ENCODE results near the gene AHCYL2.

DNA sequence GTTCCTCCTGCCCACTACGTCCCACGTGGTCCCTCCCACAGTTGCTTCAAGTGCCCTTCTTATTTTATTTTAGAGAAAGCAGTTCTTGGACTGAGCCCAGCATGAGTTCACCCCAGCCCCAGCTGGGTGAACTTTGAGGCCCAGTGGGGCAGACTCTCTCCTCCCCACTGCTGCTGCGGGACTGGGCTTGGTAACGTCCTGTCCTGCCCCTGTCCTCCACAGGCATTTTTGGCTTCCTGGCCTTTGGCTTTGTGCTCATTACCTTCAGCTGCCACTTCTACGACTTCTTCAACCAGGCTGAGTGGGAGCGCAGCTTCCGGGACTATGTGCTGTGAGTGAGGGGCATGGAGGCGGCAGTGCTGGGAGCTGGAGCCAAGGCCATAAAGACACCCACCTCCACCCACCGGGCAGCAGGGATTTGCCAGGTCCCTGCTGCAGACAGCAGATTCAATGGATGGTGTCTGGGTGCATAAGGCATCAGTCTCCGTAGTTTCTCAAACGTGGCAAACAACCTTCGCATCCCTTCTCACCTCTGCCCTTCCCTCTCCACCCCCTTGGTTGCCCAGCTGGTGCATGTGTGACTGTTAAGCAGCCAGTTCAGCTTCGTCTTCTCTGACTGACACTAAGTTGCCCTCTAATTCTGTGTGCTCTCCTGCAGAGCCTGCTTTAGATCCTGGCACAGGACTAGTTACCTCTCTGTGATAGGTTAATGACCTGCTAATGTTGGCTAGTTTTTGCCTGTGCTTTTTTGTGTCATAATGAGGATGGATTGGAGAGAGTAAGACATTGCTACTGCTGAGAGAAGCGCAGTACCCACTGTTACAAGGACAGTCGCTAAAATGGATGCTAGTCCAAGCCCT is 15.5 kb upstream of the AHCYL2 start:
- no peak for TF ChIP-seq GATA2 (IDR thresholded peaks at IDR 0.05; ENCODE audit: insufficient read depth, insufficient read length, low read depth, low read length)
- TF ChIP-seq, protein P1, sequence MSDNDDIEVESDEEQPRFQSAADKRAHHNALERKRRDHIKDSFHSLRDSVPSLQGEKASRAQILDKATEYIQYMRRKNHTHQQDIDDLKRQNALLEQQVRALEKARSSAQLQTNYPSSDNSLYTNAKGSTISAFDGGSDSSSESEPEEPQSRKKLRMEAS (IDR thresholded peaks at IDR 0.05; ENCODE audit: insufficient read depth, insufficient read length) = no peak
- TF ChIP-seq, protein P2, sequence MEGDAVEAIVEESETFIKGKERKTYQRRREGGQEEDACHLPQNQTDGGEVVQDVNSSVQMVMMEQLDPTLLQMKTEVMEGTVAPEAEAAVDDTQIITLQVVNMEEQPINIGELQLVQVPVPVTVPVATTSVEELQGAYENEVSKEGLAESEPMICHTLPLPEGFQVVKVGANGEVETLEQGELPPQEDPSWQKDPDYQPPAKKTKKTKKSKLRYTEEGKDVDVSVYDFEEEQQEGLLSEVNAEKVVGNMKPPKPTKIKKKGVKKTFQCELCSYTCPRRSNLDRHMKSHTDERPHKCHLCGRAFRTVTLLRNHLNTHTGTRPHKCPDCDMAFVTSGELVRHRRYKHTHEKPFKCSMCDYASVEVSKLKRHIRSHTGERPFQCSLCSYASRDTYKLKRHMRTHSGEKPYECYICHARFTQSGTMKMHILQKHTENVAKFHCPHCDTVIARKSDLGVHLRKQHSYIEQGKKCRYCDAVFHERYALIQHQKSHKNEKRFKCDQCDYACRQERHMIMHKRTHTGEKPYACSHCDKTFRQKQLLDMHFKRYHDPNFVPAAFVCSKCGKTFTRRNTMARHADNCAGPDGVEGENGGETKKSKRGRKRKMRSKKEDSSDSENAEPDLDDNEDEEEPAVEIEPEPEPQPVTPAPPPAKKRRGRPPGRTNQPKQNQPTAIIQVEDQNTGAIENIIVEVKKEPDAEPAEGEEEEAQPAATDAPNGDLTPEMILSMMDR (IDR thresholded peaks at IDR 0.05; ENCODE audit: extremely low read depth in 1 of 2, insufficient read depth in 1 of 2, low read depth in 1 of 2, low read length in 2 of 2) = no peak
- TF ChIP-seq EZH2 (IDR thresholded peaks at IDR 0.05; ENCODE audit: borderline replicate concordance, low read depth, low read length, severe bottlenecking) = no peak
- TF ChIP-seq POLR2A (IDR thresholded peaks at IDR 0.05; ENCODE audit: low read depth, low read length) = no peak
- TF ChIP-seq POLR2AphosphoS5 (IDR thresholded peaks at IDR 0.05; ENCODE audit: insufficient read depth, low read depth, low read length) = no peak
